Upper lobe of left lung (tissue), 6 donors: ENCODE results near the gene KCNN1. TPM values are rescaled to one million over a fixed set of nuclear protein-coding genes. Genes with fewer than 3 reads are reported as not detected.

Experiments
- ATAC-seq, 2 donors: fragments of 200-7000 bp; cut with Tn5 transposase; one replicate each; pipeline ENCODE4 v1.9.1; 2022; ENCODE audit warnings: mild to moderate bottlenecking in 2 of 2, moderate library complexity in 2 of 2; ENCODE audit not compliant: low FRiP score in 2 of 2
- DNase-seq, 2 donors: peaks; one replicate each; pipeline ENCODE4 v3.0.0-alpha.2; 2019 to 2020
- H3K27ac ChIP-seq, 4 donors: fragments of 200-600 bp; sonication (generic); one replicate each; pipeline ENCODE4 v1.5.1; 2016 to 2019
- H3K27me3 ChIP-seq, 4 donors: fragments of 200-600 bp; sonication (generic); one replicate each; pipeline ENCODE4 v1.5.1; 2017 to 2019
- H3K36me3 ChIP-seq, 4 donors: fragments of 200-600 bp; sonication (generic); one replicate each; pipeline ENCODE4 v1.5.1; 2016 to 2019
- H3K4me1 ChIP-seq, 4 donors: fragments of 200-600 bp; sonication (generic); one replicate each; pipeline ENCODE4 v1.5.1; 2018 to 2019
- H3K4me3 ChIP-seq, 4 donors: fragments of 200-600 bp; sonication (generic); one replicate each; pipeline ENCODE4 v1.5.1; 2017 to 2019; ENCODE audit warnings: mild to moderate bottlenecking in 2 of 4, moderate library complexity in 1 of 4
- H3K9me3 ChIP-seq, 4 donors: fragments of 200-600 bp; sonication (generic); one replicate each; pipeline ENCODE4 v1.5.1; 2018 to 2019
- EP300 ChIP-seq, 4 donors: sonication (generic); formaldehyde crosslinking; IDR thresholded peaks; one replicate each; pipeline ENCODE4 v1.5.1; 2017; ENCODE audit warnings: antibody characterized with exemption in 4 of 4, control low read depth in 2 of 4
- POLR2A ChIP-seq, 4 donors: fragments of 450-650 bp; IDR thresholded peaks; one replicate each; pipeline ENCODE4 v1.5.1; 2016 to 2017; ENCODE audit warnings: antibody characterized with exemption in 4 of 4, mild to moderate bottlenecking in 2 of 4
- POLR2AphosphoS5 ChIP-seq, 2 donors: sonication (generic); formaldehyde crosslinking; IDR thresholded peaks; one replicate each; pipeline ENCODE4 v1.5.1; 2017; ENCODE audit warnings: antibody characterized with exemption in 2 of 2
- WGBS, 2 donors: methylation state at CpG; one replicate each; pipeline ENCODE4 v1.1.5; 2017 to 2018; 5-methylcytosine and 5-hydroxymethylcytosine counted together
- total RNA-seq, 6 donors: library from RNA; depleted of rRNA in 4 of 6; stranded (reverse); fragments of >200 nt in 4 of 6; gene quantifications; one replicate each; pipeline versions ENCODE4 v1.1.0 to v1.2.1, GENCODE V29; 2016 to 2021
- TF ChIP-seq, protein P1 (sequence below), 6 experiments: fragments of 450-650 bp in 4 of 6; fragments of 200-600 bp in 2 of 6; sonication (generic) in 2 of 6; IDR thresholded peaks; one replicate each; pipeline ENCODE4 v1.5.1; 2016 to 2019; ENCODE audit warnings: antibody characterized with exemption in 6 of 6
- donor health status: DM: no; HTN: no; CAD: no; lungs with moderate emphysema.
- donor health status: DM: no; HTN: yes; CAD: no; lungs with severe emphysema.

The KCNN1 gene
- total RNA-seq, 6 donors from 2014 or later = 0.34 to 0.37 TPM; not detected in 4

DNA sequence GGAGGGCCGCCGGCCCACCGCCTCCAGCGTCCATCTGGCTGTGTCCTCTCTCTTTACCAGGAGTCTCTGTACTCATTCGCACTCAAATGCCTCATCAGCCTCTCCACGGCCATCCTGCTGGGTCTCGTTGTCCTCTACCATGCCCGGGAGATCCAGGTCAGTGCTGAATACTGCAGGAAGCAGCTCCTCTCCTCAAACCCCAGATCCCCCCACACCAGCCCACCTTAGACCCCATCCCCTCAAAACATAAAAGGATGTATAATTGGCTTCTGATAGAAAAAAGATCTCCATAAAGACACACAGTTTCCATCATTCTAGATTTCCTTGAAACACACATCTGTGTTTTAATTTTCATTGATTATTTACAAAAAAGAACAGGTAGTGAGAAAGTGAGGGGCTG lies 8.1 kb downstream of the KCNN1 start:
- Histone ChIP-seq H3K4me3 (no peak overlapping the region), H3K4me1 (no peaks in the 10 kb centered on the region), H3K27ac (no peak overlapping the region), H3K36me3 (no peaks in the 10 kb centered on the region), H3K27me3 (no peaks in the 10 kb centered on the region), H3K9me3 (no peaks in the 10 kb centered on the region)
- 87 to 95% methylated on average over 8 of the region's 8 CpGs for WGBS, 2 donors
- TF ChIP-seq, protein P1, sequence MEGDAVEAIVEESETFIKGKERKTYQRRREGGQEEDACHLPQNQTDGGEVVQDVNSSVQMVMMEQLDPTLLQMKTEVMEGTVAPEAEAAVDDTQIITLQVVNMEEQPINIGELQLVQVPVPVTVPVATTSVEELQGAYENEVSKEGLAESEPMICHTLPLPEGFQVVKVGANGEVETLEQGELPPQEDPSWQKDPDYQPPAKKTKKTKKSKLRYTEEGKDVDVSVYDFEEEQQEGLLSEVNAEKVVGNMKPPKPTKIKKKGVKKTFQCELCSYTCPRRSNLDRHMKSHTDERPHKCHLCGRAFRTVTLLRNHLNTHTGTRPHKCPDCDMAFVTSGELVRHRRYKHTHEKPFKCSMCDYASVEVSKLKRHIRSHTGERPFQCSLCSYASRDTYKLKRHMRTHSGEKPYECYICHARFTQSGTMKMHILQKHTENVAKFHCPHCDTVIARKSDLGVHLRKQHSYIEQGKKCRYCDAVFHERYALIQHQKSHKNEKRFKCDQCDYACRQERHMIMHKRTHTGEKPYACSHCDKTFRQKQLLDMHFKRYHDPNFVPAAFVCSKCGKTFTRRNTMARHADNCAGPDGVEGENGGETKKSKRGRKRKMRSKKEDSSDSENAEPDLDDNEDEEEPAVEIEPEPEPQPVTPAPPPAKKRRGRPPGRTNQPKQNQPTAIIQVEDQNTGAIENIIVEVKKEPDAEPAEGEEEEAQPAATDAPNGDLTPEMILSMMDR (IDR thresholded peaks at IDR 0.05) = no peak
- TF ChIP-seq POLR2A (IDR thresholded peaks at IDR 0.05) (no peak), EP300 (IDR thresholded peaks at IDR 0.05) (no peak), POLR2AphosphoS5 (IDR thresholded peaks at IDR 0.05) (no peak)
- ATAC-seq (no peak), DNase-seq (no peak)

DNA sequence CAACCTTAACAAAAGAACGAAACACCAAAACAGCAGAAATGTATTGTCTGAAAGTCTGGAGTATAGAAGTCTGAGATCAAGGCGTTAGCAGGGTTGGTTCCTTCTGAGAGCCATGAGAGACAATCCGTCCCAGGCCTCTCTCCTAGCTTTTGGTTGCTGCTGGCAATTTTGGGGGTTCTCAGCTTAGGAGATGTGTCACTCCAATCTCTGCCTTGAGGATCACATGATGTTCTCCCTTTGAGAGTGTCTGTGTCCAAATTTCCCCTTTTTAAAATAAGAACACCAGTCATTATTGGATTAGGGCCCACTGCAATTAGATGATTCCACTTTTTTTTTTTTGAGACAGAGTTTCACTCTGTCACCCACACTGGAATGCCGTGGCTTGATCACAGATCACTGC lies 10.1 kb downstream of the KCNN1 start:
- H3K4me1 ChIP-seq = no peaks in the 10 kb centered on the region
- H3K4me3 ChIP-seq = no peak overlapping the region
- ATAC-seq = no peak
- H3K9me3 ChIP-seq = no peaks in the 10 kb centered on the region
- TF ChIP-seq EP300 (IDR thresholded peaks at IDR 0.05) = no peak
- no peak for TF ChIP-seq POLR2AphosphoS5 (IDR thresholded peaks at IDR 0.05)
- no peak for TF ChIP-seq POLR2A (IDR thresholded peaks at IDR 0.05)
- TF ChIP-seq, protein P1 (IDR thresholded peaks at IDR 0.05) = no peak
- DNase-seq = no peak
- H3K27me3 ChIP-seq = no peaks in the 10 kb centered on the region
- H3K36me3 ChIP-seq = no peaks in the 10 kb centered on the region
- H3K27ac ChIP-seq = no peak overlapping the region
- 85 to 91% methylated on average over 4 of the region's 4 CpGs for WGBS, 2 donors

DNA sequence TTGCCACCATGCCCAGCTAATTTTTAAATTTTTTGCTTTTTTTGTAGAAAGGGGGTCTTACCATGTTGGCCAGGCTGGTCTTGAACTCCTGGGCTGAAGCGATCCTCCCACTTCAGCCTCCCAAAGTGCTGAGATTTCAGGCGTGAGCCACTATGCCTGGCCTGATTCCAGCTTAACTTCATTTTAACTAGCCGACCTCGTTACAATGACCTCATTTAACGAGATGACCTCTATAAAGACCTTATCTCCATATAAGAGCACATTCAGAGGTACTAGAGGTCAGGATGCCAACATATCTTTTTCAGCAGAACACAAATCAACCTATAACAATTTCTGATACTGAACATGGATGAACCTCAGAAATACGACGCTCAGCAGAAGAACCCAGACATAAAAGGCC lies 10.6 kb downstream of the KCNN1 start:
- DNase-seq (no peak), ATAC-seq (no peak)
- no peak overlapping the region for H3K27ac ChIP-seq
- H3K4me1 ChIP-seq = no peaks in the 10 kb centered on the region
- no peak for TF ChIP-seq POLR2AphosphoS5 (IDR thresholded peaks at IDR 0.05)
- TF ChIP-seq, protein P1 (IDR thresholded peaks at IDR 0.05) = no peak
- TF ChIP-seq POLR2A (IDR thresholded peaks at IDR 0.05) = no peak
- H3K27me3 ChIP-seq = no peaks in the 10 kb centered on the region
- H3K4me3 ChIP-seq = no peak overlapping the region
- H3K36me3 ChIP-seq = no peaks in the 10 kb centered on the region
- 79 to 85% methylated on average over 7 of the region's 7 CpGs for WGBS, 2 donors
- no peaks in the 10 kb centered on the region for H3K9me3 ChIP-seq

DNA sequence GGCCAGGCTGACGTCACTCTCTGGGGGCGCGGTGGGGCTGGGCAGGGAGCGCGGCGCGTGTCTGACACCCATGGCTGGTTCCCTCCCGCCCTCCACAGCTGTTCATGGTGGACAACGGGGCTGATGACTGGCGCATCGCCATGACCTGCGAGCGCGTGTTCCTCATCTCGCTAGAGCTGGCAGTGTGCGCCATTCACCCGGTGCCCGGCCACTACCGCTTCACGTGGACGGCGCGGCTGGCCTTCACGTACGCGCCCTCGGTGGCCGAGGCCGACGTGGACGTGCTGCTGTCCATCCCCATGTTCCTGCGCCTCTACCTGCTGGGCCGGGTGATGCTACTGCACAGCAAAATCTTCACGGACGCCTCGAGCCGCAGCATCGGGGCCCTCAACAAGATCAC lies 14.7 kb downstream of the KCNN1 start:
- Histone ChIP-seq H3K27ac (no peak overlapping the region), H3K9me3 (no peaks in the 10 kb centered on the region), H3K36me3 (no peaks in the 10 kb centered on the region), H3K4me3 (no peak overlapping the region), H3K4me1 (no peaks in the 10 kb centered on the region), H3K27me3 (no peaks in the 10 kb centered on the region)
- TF ChIP-seq POLR2A (IDR thresholded peaks at IDR 0.05) = no peak
- no peak for TF ChIP-seq POLR2AphosphoS5 (IDR thresholded peaks at IDR 0.05)
- no peak for TF ChIP-seq EP300 (IDR thresholded peaks at IDR 0.05)
- TF ChIP-seq, protein P1 (IDR thresholded peaks at IDR 0.05) = no peak
- peak in 1 of 2 donors; percentile 21 for ATAC-seq
- peak in 1 of 2 donors; percentile 77 for DNase-seq
- WGBS, 2 donors = 95 to 97% methylated on average over 35 to 37 of the region's 38 CpGs

DNA sequence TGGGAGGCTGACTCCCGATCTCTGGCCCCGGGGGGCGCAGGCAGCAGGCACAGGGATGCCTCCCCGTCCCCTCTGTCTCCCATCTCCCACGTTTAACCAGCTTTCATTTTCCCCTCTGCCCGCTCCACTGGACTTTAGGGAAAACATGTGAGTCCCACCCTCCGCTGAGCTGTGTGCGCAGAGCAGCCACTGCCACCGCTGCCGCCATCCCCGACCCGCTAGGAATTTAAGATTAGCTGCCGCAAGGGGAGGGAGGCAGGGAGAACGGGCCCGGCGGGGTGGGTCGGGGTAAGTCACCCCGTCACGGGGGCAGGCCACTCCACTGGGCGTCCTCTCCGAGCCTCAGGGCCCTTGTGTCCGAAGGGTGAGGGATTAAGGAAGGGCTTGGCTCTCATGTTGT lies 15.5 kb downstream of the KCNN1 start:
- ATAC-seq (no peak), DNase-seq (peak in 1 of 2 donors; percentile 73)
- H3K36me3 ChIP-seq = no peaks in the 10 kb centered on the region
- H3K9me3 ChIP-seq = no peaks in the 10 kb centered on the region
- TF ChIP-seq EP300 (IDR thresholded peaks at IDR 0.05) = no peak
- TF ChIP-seq POLR2AphosphoS5 (IDR thresholded peaks at IDR 0.05) = no peak
- no peak for TF ChIP-seq POLR2A (IDR thresholded peaks at IDR 0.05)
- TF ChIP-seq, protein P1 (IDR thresholded peaks at IDR 0.05) = no peak
- H3K4me3 ChIP-seq = no peak overlapping the region
- WGBS, 2 donors = 86 to 92% methylated on average over 13 to 22 of the region's 22 CpGs
- no peaks in the 10 kb centered on the region for H3K4me1 ChIP-seq
- H3K27me3 ChIP-seq = no peaks in the 10 kb centered on the region
- no peak overlapping the region for H3K27ac ChIP-seq
